NCI-H187 treated with DMSO at 0.1 percent for 48 hours (cell line): ENCODE data around the gene NACC1.

Experiments used
- DNase-seq: peaks from one replicate; lab custom pipeline; 2025; lab: John Stamatoyannopoulos, UW

Gene NACC1

DNA sequence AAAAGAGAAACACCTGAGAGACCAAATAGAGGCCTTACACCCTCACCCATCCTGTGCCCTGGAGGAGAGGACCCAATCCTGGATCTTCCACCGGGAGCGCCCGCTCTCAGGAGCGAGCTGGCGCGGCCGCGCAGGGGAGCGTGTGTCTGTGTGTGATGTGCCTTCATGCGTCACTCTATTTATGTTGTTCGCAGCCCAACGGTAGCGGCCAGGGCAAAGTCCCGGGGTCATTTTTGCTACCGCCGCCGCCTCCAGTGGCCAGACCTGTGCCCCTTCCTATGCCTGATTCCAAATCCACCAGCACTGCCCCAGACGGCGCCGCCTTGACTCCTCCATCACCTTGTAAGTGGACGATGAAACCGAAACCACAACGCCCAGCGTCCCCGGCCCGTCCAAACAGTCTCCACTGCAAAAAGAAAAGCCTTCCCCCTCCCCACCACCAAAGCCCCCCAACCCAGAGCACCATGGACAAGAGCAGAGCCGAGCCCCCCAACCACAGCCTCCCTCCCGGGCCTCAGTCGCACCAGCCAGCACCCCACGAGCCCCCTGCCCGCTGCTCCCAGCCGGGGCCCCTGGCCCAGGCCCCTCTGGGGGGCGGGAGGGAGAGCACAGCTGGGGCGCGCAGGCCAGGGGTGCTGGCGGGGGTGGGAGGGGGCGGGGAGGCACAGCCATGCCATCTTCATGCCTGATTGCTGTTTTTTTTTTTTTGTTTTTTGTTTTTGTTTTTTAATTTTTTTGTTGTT lies 30.1 kb upstream of the NACC1 start:
- DNase-seq = no peak

DNA sequence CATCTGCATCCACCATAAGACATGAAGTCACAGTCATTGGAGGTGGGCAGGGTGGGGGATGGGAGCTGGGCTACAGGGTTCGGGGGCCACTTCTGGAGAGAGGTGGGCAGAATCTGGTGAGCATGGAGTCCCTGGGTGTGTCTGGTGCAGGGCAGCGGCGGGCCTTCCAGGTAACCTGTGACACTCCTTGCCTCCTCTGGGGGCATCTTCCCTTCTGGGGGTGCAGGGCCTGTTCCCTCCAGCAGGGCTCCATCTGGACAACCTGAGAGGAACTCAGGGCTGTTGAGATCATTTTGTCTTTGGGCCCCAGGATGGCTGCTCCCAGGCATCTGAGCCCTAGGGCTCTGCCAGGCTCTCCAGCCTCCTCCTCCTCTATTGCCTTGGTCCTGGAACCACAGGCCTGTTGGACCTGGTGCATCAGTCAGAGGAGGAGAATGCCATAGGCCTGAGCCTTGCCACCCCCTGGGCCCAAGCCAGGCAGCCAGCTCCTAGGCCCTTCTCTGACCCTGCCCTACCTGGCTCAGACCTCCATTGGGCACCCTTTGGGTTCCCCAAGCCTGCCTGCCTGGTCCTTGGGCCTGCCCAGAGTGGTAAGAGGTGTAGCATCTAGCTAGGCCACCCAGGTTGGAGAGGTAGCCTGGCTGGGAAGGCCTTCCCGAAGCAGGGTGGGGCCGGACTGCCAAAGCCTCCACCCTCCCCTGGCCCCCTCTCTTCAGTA lies 28.8 kb upstream of the NACC1 start:
- DNase-seq = no peak

DNA sequence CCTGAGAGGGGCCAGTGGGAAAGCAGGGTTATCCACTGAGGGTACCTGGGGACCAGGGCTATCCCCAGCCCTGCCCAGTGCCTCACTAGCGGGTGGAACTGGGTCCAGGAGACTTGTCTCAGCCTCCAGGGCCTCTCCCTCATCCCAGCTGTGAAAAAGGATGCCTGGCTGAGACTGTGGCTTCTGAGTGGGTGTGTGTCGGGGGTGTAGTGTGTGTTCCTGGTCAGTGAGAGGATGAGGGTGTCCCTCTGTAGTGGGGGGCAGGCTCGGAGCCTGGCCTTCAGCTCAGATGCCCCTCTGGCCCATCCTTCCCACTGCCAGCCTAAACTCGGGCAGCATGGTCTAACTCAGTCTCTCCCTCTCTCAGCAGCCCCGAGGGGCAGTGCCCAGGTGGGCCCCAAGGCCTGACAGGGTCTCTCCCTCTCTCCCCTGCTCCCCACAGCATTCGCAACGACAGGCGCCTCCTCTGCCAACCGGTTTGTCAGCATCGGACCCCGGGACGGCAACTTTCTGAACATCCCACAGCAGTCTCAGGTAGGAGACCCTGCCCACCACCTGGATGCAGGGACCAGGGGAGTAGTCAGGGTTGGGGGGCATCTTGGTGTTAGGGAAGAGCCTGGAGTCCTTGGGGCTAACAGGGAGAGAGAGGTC lies 28.1 kb upstream of the NACC1 start:
- DNase-seq = no peak

DNA sequence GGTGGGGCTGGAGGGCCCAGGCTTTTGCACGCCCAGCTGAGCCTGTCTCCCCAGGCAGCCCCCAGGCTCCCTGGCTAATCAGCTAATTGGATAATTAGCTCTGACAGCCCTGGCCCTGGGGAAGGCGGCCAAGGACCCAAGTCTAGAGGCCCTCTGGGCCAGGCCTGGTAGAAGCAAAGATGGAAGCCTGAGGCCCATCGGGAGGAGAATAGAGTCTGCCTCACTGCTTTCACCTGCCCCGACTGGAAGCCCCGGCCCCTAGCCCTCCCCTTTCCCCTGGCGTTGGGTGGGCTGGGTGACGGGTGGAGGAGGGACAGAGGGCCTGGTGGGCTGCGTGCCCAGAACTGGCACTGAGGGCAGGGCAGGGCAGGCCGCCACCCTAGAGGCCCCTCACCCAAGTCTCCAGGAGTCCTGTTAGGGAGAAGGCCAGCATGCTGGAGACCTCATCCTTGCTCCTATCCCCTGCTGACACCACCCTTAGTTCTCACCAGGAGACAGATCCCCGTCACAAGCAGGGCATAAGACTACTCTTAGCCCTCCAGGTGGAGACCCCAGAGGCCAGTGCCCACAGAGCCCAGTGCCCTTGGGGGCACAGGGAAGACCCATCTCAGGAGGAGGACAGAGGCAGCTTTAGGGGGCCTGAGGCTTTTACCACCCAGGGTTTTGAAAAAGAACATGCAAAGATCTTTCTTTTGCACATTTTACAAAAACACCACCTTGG lies 27.4 kb upstream of the NACC1 start:
- DNase-seq = no peak

DNA sequence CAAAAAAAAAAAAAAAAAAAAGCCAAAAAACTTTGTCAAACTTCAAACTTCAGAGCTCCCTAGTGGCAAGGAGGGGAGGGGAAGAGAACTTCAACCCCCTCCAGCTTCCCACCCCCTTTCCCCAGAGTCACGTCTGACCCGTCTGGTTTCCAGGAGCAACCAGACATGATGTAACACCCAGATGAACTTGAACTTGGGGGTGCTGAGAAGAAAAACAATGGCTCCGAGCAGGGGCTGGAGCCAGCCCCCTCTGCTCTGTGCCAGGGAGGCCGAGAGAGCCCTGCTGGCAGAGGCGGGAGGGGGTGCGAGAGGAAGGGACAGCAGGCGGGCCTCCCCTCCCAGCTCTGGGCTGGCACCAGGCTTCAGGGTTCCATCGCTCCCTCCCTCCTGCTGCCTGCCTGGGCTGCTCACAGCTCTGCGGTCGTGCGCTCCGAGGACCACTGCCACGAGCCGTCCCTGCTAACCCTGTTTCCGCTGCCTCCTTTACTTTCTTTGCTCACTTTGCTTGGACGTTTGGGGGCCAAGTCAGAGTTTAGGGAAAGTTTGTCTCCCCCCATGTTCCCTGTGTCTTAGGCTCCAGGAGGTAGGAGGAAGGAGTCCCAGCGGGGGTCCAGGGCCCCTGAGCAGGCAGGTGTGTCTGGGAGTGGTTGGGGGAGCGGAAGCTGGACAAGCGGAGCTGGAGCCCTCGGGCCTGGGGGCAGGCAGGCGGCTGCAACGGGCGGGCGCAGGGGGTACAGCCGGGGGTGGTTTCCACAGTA lies 26.5 kb upstream of the NACC1 start:
- DNase-seq = no peak

DNA sequence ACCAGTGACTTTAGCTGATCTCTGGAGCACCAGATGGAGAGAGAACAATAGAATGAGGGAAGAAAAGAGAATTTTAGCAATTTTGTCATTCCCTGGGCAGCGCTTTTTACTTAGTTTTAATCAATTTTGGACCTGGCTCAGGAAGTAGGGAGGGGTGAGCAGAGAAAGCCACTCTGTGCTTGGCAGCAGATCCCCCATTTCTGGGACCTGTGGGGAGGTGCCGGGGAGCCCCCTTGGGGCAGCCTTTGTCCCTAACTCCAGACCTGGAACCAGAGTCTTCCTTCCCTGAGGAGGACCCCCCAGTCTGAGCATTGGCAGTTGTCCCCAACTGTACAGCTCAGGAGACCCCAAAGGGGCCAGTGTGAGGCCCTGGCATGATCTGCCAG lies 25.9 kb upstream of the NACC1 start:
- DNase-seq = no peak

DNA sequence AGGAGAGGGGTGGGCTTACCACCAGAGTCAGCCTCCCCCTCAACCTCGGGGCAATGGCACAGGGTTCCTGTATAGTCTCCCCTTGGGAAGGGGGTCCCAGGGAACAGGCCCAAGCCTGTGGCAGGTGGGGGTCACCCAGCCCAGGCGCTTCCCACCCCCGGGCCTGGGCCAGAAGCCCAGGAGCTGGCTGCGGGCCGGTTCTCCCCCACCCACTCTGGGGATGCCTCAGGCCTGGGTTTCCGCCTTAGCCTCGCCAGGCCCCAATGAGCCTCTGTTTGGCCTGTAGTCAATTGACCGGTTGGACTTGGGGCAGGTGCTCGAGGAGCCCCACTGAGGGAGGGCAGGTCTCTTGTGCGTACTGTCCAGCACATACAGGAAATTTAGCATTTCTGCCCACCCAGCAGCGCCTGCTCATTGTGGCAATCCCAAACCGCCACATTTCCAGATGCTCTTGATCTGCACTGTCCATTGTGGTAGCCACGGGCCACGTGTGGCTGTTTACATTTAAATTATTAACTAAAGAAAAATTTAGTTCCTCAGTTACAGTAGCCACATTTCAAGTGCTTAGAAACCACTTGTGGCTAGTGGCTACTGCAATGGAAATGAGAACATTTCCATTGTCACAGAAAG lies 25.3 kb upstream of the NACC1 start:
- no peak for DNase-seq

DNA sequence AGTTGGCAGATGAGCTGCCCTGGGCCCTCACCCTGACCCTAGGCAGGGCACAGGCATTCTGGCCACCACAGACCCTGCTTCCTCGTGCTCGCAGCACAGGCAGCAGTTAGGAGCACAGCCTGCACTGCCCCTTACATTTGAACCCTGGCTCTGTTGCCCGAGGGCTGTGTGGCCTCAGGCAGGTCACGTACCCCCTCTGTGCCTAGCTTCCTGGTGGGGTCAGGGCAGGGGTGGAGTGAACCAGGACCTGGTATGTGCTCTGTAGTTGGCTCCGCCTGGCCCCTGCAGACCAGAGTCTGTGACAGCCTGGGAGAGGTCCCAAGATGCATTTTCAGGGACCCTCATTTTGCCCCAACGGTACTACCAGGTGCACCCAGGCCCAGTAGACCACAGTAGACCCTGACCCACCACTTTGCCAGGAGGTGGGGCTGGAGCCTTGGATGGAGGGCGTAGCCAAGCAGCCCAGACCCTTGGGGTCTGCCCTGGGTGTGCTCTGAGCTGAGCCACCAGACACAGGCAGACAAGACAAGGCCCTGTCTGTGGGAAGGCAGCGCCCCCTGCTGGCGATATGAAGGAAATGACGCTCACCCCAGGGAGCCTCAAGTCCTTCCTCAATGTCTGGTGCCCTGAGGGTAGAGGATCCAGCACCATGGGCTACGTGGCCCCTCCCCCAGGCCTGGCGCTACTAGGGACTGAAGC lies 24.5 kb upstream of the NACC1 start:
- peak; percentile 6 for DNase-seq

DNA sequence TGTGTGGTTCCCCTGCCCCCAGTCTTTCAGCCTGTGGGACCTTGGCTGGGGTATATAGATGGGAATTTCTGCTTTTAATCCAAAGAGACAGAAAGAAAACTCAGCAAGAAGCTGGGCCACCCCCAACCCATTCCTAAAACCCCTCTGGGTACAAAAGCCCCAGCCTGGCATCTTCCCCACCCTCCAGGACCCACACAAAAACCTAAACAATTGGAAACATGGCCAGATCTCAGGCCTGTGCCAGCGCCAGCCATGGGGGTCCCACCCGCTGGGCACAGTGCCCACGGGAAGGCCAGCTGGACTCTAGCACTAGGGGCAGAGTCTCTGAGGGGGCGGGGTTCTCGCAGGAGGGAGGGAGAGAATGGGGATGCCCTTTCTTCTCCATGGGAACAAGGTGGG lies 24.0 kb upstream of the NACC1 start:
- no peak for DNase-seq

DNA sequence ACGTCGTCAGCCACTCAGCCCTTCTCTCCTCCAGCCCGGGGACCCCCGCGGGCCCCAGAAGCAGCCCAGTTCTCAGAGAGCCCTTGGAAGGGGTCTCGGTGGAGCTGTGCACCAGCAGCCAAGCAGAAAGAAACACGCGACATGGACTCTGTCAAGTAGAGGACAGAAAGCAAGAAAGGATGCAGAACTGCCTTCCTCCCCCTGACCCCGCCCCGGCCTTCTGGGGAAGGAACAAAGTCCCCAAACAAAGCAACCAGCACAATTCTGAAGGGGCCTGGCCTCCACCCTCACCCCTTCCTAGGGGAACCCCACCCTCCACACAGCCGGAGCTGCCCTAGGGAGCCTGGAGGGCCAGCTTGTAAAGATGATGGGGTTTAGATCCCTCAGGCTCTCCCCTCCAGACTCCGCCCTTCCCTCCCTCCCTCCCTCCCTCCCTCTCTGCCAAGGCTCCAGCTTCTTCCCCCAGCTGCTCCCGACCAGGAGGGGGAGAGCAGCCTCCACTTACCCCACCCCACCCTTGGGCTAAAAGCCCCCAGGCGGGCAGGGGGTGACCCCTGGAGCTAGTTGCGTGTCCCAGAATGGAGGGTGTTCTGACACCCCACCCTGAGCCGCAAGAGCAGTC lies 23.2 kb upstream of the NACC1 start:
- DNase-seq = no peak

DNA sequence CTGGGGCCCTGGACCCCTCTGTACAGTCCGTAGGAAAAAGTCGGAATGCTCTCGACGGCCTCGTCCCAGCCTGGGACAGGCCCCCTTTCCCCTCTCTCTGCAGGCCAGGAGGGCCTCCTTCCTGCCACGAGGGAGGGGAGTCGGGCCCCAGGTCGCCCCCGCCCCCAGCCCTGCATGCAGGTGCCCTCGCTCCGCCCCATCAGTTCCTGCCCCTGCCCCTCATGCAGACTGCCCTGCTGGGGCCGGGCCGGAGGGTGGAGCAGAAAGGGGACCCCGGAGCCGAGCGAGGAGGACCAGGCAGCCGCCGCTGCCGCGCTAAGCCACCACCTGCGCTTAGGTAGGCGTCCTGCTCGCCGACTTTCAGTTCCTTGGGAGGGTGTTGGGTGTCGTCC lies 22.7 kb upstream of the NACC1 start:
- no peak for DNase-seq

DNA sequence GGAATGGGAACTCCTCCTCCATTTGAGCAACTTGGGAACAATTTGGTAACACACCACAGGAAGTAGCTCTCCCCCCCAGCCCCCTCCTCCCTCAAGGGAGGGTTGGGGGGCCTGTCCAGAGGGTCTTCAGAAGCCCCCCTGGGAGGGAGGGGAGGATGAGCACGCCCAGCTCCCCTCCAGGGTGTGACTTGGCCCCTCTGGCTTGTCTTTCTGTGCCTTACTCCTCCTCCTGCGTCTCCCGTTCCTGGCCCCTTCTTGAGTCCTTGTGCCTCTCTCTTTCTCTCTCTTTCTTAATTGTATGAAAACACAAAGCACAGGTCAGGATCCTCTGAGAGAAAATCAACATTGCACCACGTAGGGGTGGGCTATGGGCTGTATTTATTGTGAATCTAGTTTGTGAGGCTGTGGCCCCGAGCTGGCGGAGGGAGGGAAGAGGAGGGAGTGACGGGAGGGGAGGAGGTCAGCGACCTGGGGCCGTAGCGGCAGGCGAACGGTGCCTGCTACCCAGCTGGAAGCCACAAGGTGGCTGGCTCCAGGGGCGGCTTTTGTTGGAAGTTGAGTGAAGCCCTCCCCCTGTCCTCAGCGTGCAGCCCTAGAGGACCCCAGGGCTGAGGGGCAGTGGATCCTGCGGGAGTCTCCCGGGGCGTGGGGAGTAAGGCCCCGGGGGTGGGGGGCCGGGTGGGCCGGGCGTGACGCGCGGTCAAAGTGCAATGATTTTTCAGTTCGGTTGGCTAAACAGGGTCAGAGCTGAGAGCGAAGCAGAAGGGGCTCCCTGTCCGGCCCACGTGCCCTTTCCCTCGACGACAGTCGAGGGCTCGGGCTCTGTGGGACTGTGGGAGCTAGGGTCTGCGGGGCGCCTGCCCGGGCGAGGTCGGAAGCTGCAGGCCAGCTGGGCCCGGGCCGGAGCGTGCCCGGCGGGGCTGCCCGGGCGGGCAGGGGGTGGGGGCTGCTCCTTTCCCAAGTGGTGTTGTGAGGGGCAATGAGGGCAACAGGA lies 21.8 kb upstream of the NACC1 start:
- DNase-seq = no peak

DNA sequence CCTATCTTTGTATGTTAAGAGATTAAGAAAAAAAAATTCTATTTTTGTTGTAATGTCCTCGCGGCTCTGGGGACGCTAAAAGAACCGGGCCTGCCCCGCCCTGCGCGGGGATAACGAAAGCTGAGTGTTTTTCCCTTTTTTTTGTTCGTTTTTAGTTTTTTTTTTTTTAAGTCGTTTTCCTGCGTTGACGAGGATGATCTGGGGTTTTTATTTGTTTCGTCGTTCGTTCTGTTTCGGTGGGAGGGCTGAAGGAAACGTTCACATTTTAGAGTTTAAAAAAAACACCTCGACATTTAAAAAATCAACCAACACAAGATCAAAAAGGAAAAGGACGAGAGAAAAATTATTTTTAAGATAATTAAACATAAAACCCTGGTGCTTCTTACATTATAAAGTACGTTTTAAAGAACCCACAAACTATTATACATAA lies 21.0 kb upstream of the NACC1 start:
- no peak for DNase-seq

DNA sequence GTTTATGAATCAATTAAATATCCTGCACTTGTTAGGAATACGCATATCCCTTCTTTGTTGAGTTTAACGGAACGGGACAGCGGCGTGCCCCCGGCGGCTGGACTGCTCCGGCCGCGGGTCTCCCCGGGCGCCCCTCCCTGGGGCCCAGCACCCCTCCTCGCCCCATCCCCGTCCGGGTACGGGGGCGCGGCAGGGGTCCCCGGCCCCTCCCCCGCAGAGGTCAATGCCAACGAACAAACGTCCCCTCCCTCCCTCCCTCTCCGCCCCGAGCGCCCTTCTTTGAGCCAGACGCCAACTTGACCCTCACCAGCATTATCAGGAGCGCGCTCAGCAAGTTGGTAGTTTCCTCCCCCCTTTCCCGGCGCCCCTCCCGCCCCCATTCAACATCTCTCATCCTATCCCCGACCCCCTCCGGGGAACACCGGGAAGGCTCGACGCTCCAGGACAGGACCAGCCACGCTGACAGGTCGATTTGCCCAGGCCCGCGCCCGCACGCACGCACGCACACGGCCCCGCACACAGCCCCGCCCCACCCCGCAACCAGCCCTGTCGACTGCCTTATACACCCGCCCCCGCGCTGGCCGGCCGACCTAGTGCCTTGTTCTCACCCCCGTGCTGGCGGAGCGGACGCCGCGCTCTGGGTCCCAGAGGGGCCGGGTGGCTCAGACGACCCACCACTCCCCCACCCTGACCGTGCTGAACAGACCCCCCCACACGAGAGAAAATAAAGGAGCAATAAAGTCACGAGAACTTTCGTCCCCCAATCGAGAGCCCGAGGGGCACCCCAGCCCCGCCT lies 20.4 kb upstream of the NACC1 start:
- DNase-seq = no peak

DNA sequence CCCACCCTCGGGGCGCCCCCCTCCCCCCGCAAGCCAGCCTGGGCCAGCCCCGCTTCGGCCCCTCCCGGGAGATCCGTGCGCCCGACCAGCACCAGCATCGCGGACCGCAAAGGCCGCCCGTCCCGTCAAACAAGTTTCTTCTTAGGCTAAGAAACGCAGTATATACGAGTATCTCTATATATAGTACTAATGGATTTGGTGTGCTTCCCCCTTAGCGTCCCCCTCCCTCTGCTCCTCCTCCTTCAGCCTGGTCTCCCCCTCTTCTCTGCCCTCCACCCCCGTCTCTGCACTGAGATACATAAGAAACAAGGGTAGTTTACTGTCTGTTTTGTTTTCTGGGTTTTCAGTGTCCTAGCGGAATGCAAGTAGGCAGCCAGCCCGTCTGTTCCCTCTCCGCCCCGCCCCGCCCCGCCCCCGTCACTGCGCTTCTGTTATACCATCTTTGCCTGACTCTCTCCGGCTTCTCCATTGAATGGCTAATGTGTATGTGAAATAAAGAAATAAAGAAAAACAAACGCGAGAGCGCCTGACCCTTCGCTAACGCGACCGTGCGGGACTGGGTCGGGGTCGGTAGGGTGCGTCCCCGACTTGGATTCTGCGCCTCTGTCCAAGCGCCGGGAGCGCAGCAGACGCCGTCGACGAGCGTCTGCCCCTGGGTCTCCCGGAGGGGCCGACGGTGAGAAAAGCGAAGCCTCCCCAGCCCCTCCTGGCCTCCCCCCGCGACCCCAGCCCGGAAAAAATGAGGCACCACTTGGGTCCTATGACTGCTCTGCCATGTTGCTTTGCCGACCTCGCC lies 19.6 kb upstream of the NACC1 start:
- no peak for DNase-seq

DNA sequence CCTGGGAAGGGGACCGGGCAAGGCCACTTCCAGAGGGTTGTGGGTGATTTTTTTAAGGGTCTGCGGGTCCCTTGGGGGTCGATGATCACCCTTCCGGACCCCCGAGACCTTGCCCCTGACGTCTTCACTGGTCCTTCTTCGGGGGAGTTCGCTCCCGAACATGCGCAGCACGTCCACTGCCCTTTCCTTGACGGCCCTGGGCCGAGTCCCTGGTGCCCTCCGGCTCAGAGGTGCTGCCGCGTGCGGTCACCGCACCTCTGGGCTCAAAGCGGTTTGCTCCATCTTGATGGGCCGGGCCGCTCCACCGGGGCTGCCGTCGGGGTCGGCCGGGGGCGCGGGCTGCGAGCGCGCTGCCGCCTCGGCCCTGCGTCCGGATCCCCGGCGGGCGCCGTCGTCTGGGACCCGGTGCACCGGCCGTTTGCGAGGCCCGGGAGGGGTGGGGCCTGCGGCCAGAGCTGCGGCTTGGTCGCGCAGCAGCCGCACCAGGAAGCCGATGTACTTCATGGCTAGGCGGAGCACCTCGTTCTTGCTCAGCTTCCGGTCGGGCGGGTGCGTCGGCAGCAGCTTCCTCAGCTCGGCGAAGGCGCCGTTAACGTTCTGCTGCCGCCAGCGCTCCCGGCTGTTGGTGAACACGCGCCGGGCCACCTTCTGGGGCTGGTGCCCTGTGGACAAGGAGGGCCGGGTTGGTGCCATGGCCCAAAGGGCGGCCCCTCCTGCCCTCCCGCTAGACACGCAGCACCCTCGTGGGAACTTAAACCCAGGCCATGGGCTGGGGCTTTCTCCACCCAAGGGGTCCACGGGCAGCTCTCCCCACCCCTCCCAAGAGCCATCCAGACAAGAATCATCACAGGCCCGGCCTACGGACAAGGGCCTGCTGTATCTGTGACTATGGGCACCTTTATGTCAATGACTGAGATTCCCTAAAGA lies 18.7 kb upstream of the NACC1 start:
- DNase-seq = no peak
